SU-DHL-6 (cell line): ENCODE measurements around the gene EIF4E1B.

Experiments
- CTCF ChIP-seq: fragments of 200-600 bp; sonication (generic); IDR thresholded peaks from one replicate; pipeline ENCODE4 v1.5.1; 2017; ENCODE audit warnings: antibody characterized with exemption, mild to moderate bottlenecking, low read length, moderate library complexity; ENCODE audit not compliant: insufficient read depth, poor library complexity, severe bottlenecking
- EZH2phosphoT487 ChIP-seq: fragments of 200-600 bp; sonication (generic), shearing (Covaris generic); conservative IDR thresholded peaks from 2 replicates; pipeline ENCODE4 v1.6.1; 2018; ENCODE audit warnings: mild to moderate bottlenecking, antibody characterized with exemption, low read length, moderate library complexity, mixed read lengths

GRCh38 chr5:176664479-176664878, 34.0 kb downstream of the EIF4E1B start:
- TF ChIP-seq CTCF = no peak
- no peak for TF ChIP-seq EZH2phosphoT487
